IPS-18c (cell line): Measurements from ENCODE around the gene GGA2.
A peak's percentile ranks its signal among the peaks of the same experiment; 100 is the strongest.
"Not testable (repeated sequence)": the region's sequence is repeated elsewhere in the genome, so short reads cannot be mapped to it uniquely, and the experiment has no call there.

Experiments used
- H3K4me3 ChIP-seq: 2 replicates; pipeline ENCODE4 v1.7.0; 2013; ENCODE audit warnings: low read depth, mild to moderate bottlenecking, low read length, moderate library complexity; ENCODE audit not compliant: insufficient read depth
- H3K9me3 ChIP-seq: one replicate; pipeline ENCODE4 v1.6.1; 2013; ENCODE audit warnings: mild to moderate bottlenecking, low read length, moderate library complexity; ENCODE audit not compliant: control insufficient read depth, insufficient read depth

The GGA2 gene

DNA sequence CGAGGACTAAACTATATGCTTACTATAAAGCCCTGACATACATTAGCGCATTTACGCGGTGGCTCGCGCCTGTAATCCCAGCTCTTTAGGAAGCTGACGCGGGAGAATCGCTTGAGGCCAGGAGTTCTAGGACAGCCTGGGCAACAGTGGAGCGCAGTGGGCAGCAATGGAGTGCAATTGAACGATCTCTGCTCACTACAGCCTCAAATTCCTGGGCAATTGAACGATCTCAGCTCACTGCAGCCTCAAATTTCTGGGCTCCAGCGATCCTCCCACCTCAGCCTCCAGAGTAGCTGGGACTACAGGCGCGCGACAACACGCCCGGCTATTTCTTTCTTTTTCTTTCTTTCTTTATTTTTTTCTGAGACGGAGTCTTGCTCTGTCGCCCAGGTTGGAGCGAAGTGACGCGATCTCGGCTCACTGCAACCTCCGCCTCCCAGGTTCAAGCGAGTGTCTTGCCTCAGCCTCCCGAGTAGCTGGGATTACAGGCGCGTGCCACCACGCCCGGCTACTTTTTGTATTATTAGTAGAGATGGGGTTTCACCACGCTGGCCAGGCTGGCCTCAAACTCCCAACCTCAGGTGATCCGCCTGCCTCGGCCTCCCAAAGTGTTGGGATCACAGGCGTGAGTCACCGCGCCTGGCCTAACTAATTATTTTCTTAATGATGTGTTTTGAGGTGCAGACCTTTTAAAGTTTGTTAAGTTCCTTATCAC, 56.8 kb downstream of the GGA2 start:
- Histone ChIP-seq H3K9me3 (no peaks in the 10 kb centered on the region), H3K4me3 (peak overlapping the region; percentile 100)

DNA sequence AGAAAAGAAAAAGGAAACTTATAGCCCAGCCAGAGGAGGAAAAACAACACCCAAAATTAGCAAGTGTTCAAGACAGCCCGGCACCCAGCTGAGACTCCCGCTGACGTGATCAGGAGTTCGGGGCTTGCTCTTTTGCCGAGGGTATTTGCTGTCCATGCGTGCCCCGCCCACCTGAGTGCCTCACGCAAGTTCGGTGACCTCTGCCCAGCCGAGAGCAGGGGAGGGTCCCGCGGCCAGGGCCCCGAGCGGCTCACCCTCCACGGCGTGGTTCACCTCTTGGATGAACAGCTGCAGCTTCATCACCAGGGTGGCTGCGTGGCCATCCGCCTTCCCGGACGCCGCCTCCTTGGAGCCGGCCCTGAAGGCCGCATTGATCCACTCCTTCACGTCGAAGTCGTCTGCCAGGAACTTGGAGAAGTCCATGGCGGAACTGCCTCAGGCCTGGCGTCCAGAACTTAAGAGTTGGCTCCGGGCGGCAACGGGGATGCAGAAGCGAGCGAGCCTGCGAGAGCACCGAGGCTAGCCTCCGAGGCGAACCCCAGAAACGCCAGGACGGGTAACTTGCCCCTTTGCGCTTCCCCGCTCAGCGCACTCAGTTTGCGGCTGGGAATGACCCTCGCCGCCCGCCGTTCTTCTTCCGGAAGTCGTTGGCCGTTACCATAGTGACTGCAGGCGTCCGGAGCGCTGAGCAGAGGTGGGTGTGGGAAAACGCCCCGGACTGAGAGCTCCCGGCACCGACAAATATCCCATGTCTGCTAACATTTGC, 57.5 kb downstream of the GGA2 start, which contains the start of gene COG7:
Gene COG7 (minus strand): TSS at position 618 of the 766 bp plus-strand sequence. CDS start 195 bp downstream, at position 423.
- Histone ChIP-seq H3K4me3 (peak within 1 kb of the TSS; percentile 100), H3K9me3 (no peaks in the 10 kb centered on the region)

DNA sequence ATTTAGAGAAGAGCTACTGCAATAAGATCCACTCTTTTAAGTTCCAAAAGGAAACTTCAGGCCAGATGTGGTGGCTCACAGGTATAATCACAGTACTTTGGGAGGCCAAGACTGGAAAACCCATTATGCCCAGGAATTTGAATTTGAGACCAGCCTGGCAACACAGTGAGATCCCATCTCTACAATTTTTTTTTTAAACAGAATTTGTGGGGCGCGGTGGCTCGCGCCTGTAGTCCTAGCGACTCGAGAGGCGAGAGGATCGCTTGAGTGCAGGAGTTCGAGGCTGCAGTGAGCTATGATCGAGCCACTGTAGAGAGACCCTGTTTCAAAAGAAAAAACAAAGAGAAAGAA, 58.1 kb downstream of the GGA2 start:
- no peaks in the 10 kb centered on the region for H3K9me3 ChIP-seq
- H3K4me3 ChIP-seq, result peak overlapping the region; percentile 100

- no peaks in the 10 kb centered on the region for H3K9me3 ChIP-seq
- no peak overlapping the region for H3K4me3 ChIP-seq
These were observed 61.9 kb downstream of the GGA2 start for GRCh38 chr16:23448392-23448791.

DNA sequence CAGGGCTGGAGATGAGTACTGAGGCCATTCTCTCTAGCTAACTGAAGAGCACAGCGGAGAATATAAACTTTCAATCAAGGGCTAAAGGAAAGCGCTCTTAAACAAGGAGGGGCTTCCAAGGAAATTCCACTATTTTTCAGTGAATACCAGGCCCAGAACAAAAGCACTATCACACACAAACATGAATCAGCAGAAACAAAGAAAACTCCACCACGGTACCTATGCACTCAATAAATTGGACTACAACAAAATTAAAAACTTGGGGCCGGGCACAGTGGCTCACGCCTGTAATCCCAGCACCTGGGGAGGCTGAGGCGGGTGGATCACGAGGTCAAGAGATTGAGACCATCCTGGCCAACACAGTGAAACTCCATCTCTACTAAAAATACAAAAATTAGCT, 72.8 kb downstream of the GGA2 start:
- H3K4me3 ChIP-seq, H3K9me3 ChIP-seq: not testable (repeated sequence)

GRCh38 chr16:23436951-23437350, 73.3 kb downstream of the GGA2 start:
- Histone ChIP-seq H3K4me3 (no peak overlapping the region), H3K9me3 (no peaks in the 10 kb centered on the region)

- no peak overlapping the region for H3K4me3 ChIP-seq
- no peaks in the 10 kb centered on the region for H3K9me3 ChIP-seq
These were observed 74.8 kb downstream of the GGA2 start for GRCh38 chr16:23435500-23435899.

DNA sequence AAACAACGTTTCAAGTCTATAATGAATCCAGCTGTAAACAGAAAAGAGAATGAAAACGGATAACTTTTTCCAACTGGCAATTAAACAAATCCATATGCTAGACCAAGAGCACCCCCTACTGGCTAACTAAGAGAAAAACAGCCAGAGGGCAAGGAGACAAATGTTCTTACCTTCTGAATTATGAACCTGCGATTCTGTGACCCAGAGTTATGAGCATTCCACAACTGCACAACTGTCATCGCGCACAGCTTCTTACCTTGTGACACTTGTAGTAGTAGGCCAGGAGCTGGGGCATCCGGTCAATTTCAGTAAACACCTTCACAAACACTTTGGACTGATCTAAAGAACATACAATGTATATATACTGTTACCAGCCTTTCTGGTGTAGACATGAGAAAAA, 75.9 kb downstream of the GGA2 start:
- Histone ChIP-seq H3K4me3 (no peak overlapping the region), H3K9me3 (no peaks in the 10 kb centered on the region)

DNA sequence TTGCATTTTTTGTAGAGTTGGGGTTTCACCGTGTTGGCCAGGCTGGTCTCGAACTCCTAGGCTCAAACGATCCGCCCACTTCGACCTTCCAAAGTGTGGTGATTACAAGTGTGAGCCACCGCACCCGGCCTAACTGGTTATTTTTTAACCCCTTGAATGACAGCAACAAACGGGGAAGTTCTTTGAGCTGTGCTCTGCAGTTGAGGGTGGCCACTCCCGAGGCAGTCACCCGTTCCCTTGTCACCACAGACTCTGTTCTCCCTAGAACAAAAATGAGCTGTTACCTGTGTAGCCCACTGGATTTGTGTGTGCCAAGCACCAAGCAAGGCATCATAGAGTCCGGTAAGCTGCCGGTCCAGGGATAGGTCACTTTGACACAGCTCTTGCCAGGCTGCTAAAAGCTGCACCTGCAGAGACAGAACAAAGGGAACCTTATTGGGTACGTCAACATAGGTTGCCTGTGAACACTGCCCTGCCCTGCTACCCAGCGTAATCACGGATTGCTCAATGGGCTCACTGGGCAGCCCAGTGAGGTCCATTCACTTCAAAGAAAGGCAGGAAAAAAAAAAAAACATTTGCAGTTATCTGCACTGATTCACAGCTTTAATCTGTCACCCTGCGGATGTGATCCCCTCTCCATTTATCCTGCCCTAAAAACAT, 76.9 kb downstream of the GGA2 start:
- Histone ChIP-seq H3K9me3 (no peaks in the 10 kb centered on the region), H3K4me3 (no peak overlapping the region; the same call in 1 of the 2 replicates)

GRCh38 chr16:23432176-23433128, 77.8 kb downstream of the GGA2 start:
- Histone ChIP-seq H3K4me3 (no peak overlapping the region), H3K9me3 (no peaks in the 10 kb centered on the region)

DNA sequence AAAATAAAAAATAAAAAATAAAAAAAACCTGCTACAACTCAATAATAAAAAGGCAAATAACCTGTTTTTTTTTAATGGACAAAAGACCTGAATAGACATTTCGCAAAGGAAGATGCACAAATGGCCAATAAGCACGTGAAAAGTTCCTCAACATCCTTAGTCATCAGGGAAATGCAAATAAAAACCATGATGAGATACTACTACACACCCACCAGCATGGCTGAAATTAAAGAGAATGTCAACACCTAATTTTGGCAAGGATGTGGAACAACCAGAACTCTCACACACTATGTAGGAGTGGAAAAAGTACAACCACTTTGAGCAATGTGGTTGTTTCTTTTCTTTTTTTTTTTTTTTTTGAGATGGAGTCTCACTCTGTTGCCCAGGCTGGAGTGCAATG, 81.9 kb downstream of the GGA2 start:
- H3K4me3 ChIP-seq, result no peak overlapping the region

GRCh38 chr16:23424292-23424958, 85.9 kb downstream of the GGA2 start:
- no peaks in the 10 kb centered on the region for H3K9me3 ChIP-seq

More for the DNA sequence above, 81.9 kb downstream of the GGA2 start:
- no peaks in the 10 kb centered on the region for H3K9me3 ChIP-seq

DNA sequence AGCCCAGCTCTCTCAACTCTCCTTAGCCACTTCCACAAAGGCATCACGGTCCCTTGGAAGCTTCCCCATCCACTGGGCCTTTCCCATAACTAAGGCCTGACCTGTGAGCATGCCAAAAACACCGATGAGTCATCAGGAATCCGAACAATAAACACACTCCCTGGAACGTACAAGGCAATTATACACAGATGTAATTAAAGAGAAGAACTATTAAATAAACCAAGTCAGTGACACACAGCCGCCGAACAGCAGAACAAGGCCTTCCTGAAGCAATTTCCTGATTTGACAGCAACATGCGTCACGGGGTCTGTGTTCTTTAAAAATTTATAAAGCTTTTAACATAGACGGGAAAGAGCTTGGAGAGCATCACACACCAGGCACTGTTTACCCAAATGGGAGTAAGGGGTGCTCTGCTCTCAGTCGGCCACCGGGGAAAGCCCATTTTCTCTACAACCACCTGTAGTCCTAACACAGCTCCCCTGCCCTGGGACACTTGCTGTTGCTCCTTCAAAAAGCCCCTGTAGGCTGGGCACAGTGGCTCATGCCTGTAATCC, 86.7 kb downstream of the GGA2 start:
- Histone ChIP-seq H3K4me3 (no peak overlapping the region), H3K9me3 (peaks cover 3% of the 10 kb centered on the region)

More at GRCh38 chr16:23424292-23424958, 85.9 kb downstream of the GGA2 start:
- no peak overlapping the region for H3K4me3 ChIP-seq

GRCh38 chr16:23420011-23420410, 90.3 kb downstream of the GGA2 start:
- peaks cover 4% of the 10 kb centered on the region for H3K9me3 ChIP-seq
- H3K4me3 ChIP-seq, result no peak overlapping the region

- H3K4me3 ChIP-seq, result no peak overlapping the region
- peaks cover 4% of the 10 kb centered on the region for H3K9me3 ChIP-seq
These were observed 93.5 kb downstream of the GGA2 start for GRCh38 chr16:23416816-23417215.

- H3K4me3 ChIP-seq, result no peak overlapping the region
- H3K9me3 ChIP-seq, result peaks cover 4% of the 10 kb centered on the region
These were observed 95.6 kb downstream of the GGA2 start for GRCh38 chr16:23414731-23415130.
